Aorta (tissue), 5 donors: ENCODE results near the gene LIFR. TPM values are rescaled to one million over a fixed set of nuclear protein-coding genes. Genes with fewer than 3 reads are reported as not detected.

Experiments
- ATAC-seq: fragments of 200-7000 bp; cut with Tn5 transposase; one replicate; pipeline ENCODE4 v1.9.1; 2022; ENCODE audit warnings: moderate library complexity; ENCODE audit not compliant: low FRiP score
- DNase-seq, 2 donors: peaks; one replicate each; pipeline ENCODE4 v3.0.0-alpha.2; 2020
- H3K27ac ChIP-seq, 2 donors: one replicate each; pipeline ENCODE4 v1.5.1; 2013; ENCODE audit warnings: low read length in 2 of 2, mild to moderate bottlenecking in 2 of 2, moderate library complexity in 2 of 2, control low read depth in 1 of 2, inconsistent platforms in 1 of 2, low read depth in 1 of 2
- H3K27me3 ChIP-seq, 2 donors: one replicate each; pipeline ENCODE4 v1.6.1; 2013; ENCODE audit warnings: control low read depth in 1 of 2, low read length in 1 of 2, mild to moderate bottlenecking in 1 of 2, moderate library complexity in 1 of 2; ENCODE audit not compliant: insufficient read depth in 2 of 2, control insufficient read depth in 1 of 2
- H3K36me3 ChIP-seq, 2 donors: one replicate each; pipeline ENCODE4 v1.6.1; 2013; ENCODE audit warnings: control low read depth in 1 of 2, low read length in 1 of 2, mild to moderate bottlenecking in 1 of 2; ENCODE audit not compliant: insufficient read depth in 2 of 2, control insufficient read depth in 1 of 2
- H3K4me1 ChIP-seq, 2 donors: one replicate each; pipeline ENCODE4 v1.6.1; 2013; ENCODE audit warnings: low read length in 2 of 2, control low read depth in 1 of 2, mild to moderate bottlenecking in 1 of 2, moderate library complexity in 1 of 2; ENCODE audit not compliant: insufficient read depth in 2 of 2, control insufficient read depth in 1 of 2
- H3K4me3 ChIP-seq, 2 donors: one replicate each; pipeline ENCODE4 v1.5.1; 2013; ENCODE audit warnings: low read length in 2 of 2, control low read depth in 1 of 2, mild to moderate bottlenecking in 1 of 2
- H3K9me3 ChIP-seq: one replicate; pipeline ENCODE4 v1.6.1; 2013; ENCODE audit warnings: mild to moderate bottlenecking, low read length; ENCODE audit not compliant: control insufficient read depth
- WGBS, 2 donors: extraction: QIAGEN DNeasy Blood & Tissue Kit; methylation state at CpG; one replicate each; pipeline ENCODE4 v1.1.7; 2013; 5-methylcytosine and 5-hydroxymethylcytosine counted together
- intact Hi-C, 2 donors: fragments of 100-400 bp; cut with DNase I; formaldehyde crosslinking; loops; one replicate each; pipeline versions ENCODE4 v1.14.2 to v1.15.0; 2022
- polyA plus RNA-seq, 2 donors: library from polyadenylated mRNA; stranded (reverse); fragments of 200-250 nt; gene quantifications; one replicate each; pipeline ENCODE4 v1.2.3, GENCODE V29; 2013
- total RNA-seq, 2 donors: library from RNA; stranded (reverse); fragmentation: NEBNext Ultra II Directional; extraction: Animal tissue kit (Norgen Biotek cat#: 25700); gene quantifications; one replicate each; pipeline ENCODE4 v1.2.1, GENCODE V29; 2021
- donor health status: healthy with polysubstance abuse.
- donor health status: Bipolar disorder and iron deficiency.
- donor health status: DM: no; HTN: no; CAD: no.
- donor health status: DM: no; HTN: no; CAD: no.
- donor health status: DM: yes; HTN: yes; CAD: no.

The LIFR gene
- total and polyA plus RNA-seq, 4 donors, result 2.4 to 69.6 (median 39.7) TPM

GRCh38 chr5:38585816-38586215, 29.4 kb upstream of the LIFR start:
- 89 to 91% methylated on average over 6 of the region's 6 CpGs for WGBS, 2 donors
- no peaks in the 10 kb centered on the region for H3K27me3 ChIP-seq
- no peaks in the 10 kb centered on the region for H3K36me3 ChIP-seq
- ATAC-seq, result no peak
- DNase-seq, result no peak
- no peak overlapping the region for H3K4me3 ChIP-seq
- no peaks in the 10 kb centered on the region for H3K9me3 ChIP-seq
- H3K4me1 ChIP-seq, result no peaks in the 10 kb centered on the region
- intact Hi-C loops, result no loop called here
- H3K27ac ChIP-seq, result no peak overlapping the region

GRCh38 chr5:38583500-38583899, 27.1 kb upstream of the LIFR start:
- Histone ChIP-seq H3K27ac (no peak overlapping the region), H3K4me1 (no peaks in the 10 kb centered on the region), H3K36me3 (no peaks in the 10 kb centered on the region), H3K9me3 (no peaks in the 10 kb centered on the region), H3K4me3 (no peak overlapping the region), H3K27me3 (no peaks in the 10 kb centered on the region)
- intact Hi-C loops, result no loop called here
- ATAC-seq (no peak), DNase-seq (no peak)
- 91 to 98% methylated on average over 1 of the region's 1 CpG for WGBS, 2 donors

- no peak overlapping the region for H3K4me3 ChIP-seq
- H3K27me3 ChIP-seq, result no peaks in the 10 kb centered on the region
- ATAC-seq, result no peak
- 84 to 85% methylated on average over 5 of the region's 5 CpGs for WGBS, 2 donors
- H3K9me3 ChIP-seq, result no peaks in the 10 kb centered on the region
- H3K4me1 ChIP-seq, result no peaks in the 10 kb centered on the region
- no peaks in the 10 kb centered on the region for H3K36me3 ChIP-seq
- intact Hi-C loops, result no loop called here
- H3K27ac ChIP-seq, result no peak overlapping the region
- no peak for DNase-seq
These were observed 26.5 kb upstream of the LIFR start for GRCh38 chr5:38582975-38583319.

GRCh38 chr5:38582293-38582974, 26.0 kb upstream of the LIFR start:
- WGBS, 2 donors, result 80% methylated on average over 5 of the region's 5 CpGs
- intact Hi-C loops, result no loop called here
- no peaks in the 10 kb centered on the region for H3K9me3 ChIP-seq
- no peak for ATAC-seq
- H3K36me3 ChIP-seq, result no peaks in the 10 kb centered on the region
- no peak overlapping the region for H3K27ac ChIP-seq
- no peaks in the 10 kb centered on the region for H3K27me3 ChIP-seq
- no peaks in the 10 kb centered on the region for H3K4me1 ChIP-seq
- DNase-seq, result no peak
- H3K4me3 ChIP-seq, result no peak overlapping the region

- Histone ChIP-seq H3K27me3 (no peaks in the 10 kb centered on the region), H3K4me3 (no peak overlapping the region), H3K4me1 (no peaks in the 10 kb centered on the region), H3K36me3 (no peaks in the 10 kb centered on the region), H3K9me3 (no peaks in the 10 kb centered on the region), H3K27ac (no peak overlapping the region)
- WGBS, 2 donors, result 89 to 94% methylated on average over 4 of the region's 4 CpGs
- DNase-seq, result no peak
- intact Hi-C loops, result no loop called here
- no peak for ATAC-seq
These were observed 25.2 kb upstream of the LIFR start for GRCh38 chr5:38581597-38581996.

- no peak overlapping the region for H3K4me3 ChIP-seq
- WGBS, 2 donors, result 95% methylated on average over 2 of the region's 2 CpGs
- H3K4me1 ChIP-seq, result no peaks in the 10 kb centered on the region
- no peaks in the 10 kb centered on the region for H3K9me3 ChIP-seq
- H3K27me3 ChIP-seq, result no peaks in the 10 kb centered on the region
- H3K36me3 ChIP-seq, result no peaks in the 10 kb centered on the region
- DNase-seq (no peak), ATAC-seq (no peak)
- no peak overlapping the region for H3K27ac ChIP-seq
- intact Hi-C loops, result no loop called here
These were observed 22.7 kb upstream of the LIFR start for GRCh38 chr5:38579105-38579504.

GRCh38 chr5:38576961-38577684, 20.7 kb upstream of the LIFR start:
- Histone ChIP-seq H3K36me3 (no peaks in the 10 kb centered on the region), H3K27me3 (no peaks in the 10 kb centered on the region), H3K4me3 (no peak overlapping the region), H3K27ac (no peak overlapping the region), H3K4me1 (no peaks in the 10 kb centered on the region), H3K9me3 (no peaks in the 10 kb centered on the region)
- no peak for ATAC-seq
- intact Hi-C loops, result no loop called here
- 68 to 69% methylated on average over 5 of the region's 5 CpGs for WGBS, 2 donors
- no peak for DNase-seq

GRCh38 chr5:38576442-38576841, 20.0 kb upstream of the LIFR start:
- WGBS, 2 donors, result 33 to 41% methylated on average over 7 of the region's 7 CpGs
- H3K9me3 ChIP-seq, result no peaks in the 10 kb centered on the region
- DNase-seq, result no peak
- H3K36me3 ChIP-seq, result no peaks in the 10 kb centered on the region
- H3K4me1 ChIP-seq, result no peaks in the 10 kb centered on the region
- intact Hi-C loops, result no loop called here
- no peak overlapping the region for H3K27ac ChIP-seq
- no peak for ATAC-seq
- no peaks in the 10 kb centered on the region for H3K27me3 ChIP-seq
- H3K4me3 ChIP-seq, result no peak overlapping the region

GRCh38 chr5:38575476-38575875, 19.0 kb upstream of the LIFR start:
- no peaks in the 10 kb centered on the region for H3K36me3 ChIP-seq
- H3K9me3 ChIP-seq, result no peaks in the 10 kb centered on the region
- ATAC-seq (no peak), DNase-seq (no peak)
- intact Hi-C loops, result no loop called here
- H3K4me1 ChIP-seq, result no peaks in the 10 kb centered on the region
- WGBS, 2 donors, result 94 to 95% methylated on average over 4 of the region's 4 CpGs
- no peaks in the 10 kb centered on the region for H3K27me3 ChIP-seq
- no peak overlapping the region for H3K27ac ChIP-seq
- H3K4me3 ChIP-seq, result no peak overlapping the region
